Neural cell (in vitro differentiated cells): Measurements from ENCODE around the gene PTCD2.
"Not testable (repeated sequence)": the region's sequence is repeated elsewhere in the genome, so short reads cannot be mapped to it uniquely, and the experiment has no call there.

Source experiments
- CTCF ChIP-seq: fragments of 450-650 bp; IDR thresholded peaks from 2 replicates; pipeline ENCODE4 v1.5.1; 2014; ENCODE audit warnings: antibody characterized with exemption, mild to moderate bottlenecking, moderate library complexity; ENCODE audit not compliant: poor library complexity, severe bottlenecking
- POLR2AphosphoS5 ChIP-seq: IDR thresholded peaks from 2 replicates; pipeline ENCODE4 v1.6.1; 2012

- not testable (repeated sequence) for TF ChIP-seq CTCF, POLR2AphosphoS5
Observed at GRCh38 chr5:72319435-72319975, 668 bp upstream of the PTCD2 start.
